K562 (cell line): ENCODE data around the gene RAB6A. TPM values are rescaled to one million over a fixed set of nuclear protein-coding genes. Genes with fewer than 3 reads are reported as not detected.

Source experiments
- ATAC-seq: fragments of 200-7000 bp; cut with Tn5 transposase; 3 replicates; pipeline ENCODE4 v1.9.1; 2020; ENCODE audit warnings: moderate library complexity
- BruUV-seq: library from RNA; stranded (reverse); fragments of 400-500 nt; replicated peaks from 2 replicates; lab custom pipeline; 2021; lab: Mats Ljungman, UMichigan
- CTCF ChIA-PET: fragments of 300-600 bp; formaldehyde crosslinking; extraction: SDS; loops from one replicate; lab custom pipeline; 2021; ENCODE audit warnings: low intra/inter-chr PET ratio; lab: Yijun Ruan, JAX
- POLR2A ChIA-PET: fragments of 300-600, 350-650 bp; sonication (Branson Sonifier 250); formaldehyde crosslinking; extraction: SDS; loops from one replicate; lab custom pipeline; 2021; ENCODE audit warnings: antibody characterized with exemption, inconsistent platforms; lab: Yijun Ruan, JAX
- DNase-seq, 4 experiments: peaks; one replicate each; pipeline versions ENCODE4 v3.0.0 to v3.0.0-alpha.2; 2011 to 2018; ENCODE audit warnings: low spot score in 3 of 4, mixed read lengths in 3 of 4; ENCODE audit errors: extremely low read depth in 1 of 4
- FAIRE-seq: peaks from 2 replicates; lab custom pipeline; 2011; peaks lifted over from hg19 to GRCh38; lab: Jason Lieb, UNC
- H2AFZ ChIP-seq: 2 replicates; pipeline ENCODE4 v1.6.0; 2011; ENCODE audit warnings: low read depth, low read length, control low read depth, inconsistent platforms
- H3K27ac ChIP-seq: fragments of 200-600 bp; 3 replicates; pipeline ENCODE4 v1.8.0; 2011; ENCODE audit warnings: low read depth, mild to moderate bottlenecking, control low read depth, inconsistent platforms, low read length, moderate library complexity, mixed read lengths; ENCODE audit errors: extremely low read depth
- H3K27me3 ChIP-seq, 2 experiments: fragments of 300-600 bp in 1 of 2; 2 replicates in 1 of 2; 3 replicates in 1 of 2; pipeline versions ENCODE4 v1.6.0 to v1.8.0; 2011; ENCODE audit warnings: inconsistent platforms in 2 of 2, low read length in 2 of 2, mild to moderate bottlenecking in 1 of 2, mixed read lengths in 1 of 2, moderate library complexity in 1 of 2; ENCODE audit not compliant: control insufficient read depth in 2 of 2, insufficient read depth in 2 of 2
- H3K36me3 ChIP-seq: fragments of 300-600 bp; 3 replicates; pipeline ENCODE4 v1.8.0; 2011; ENCODE audit warnings: mild to moderate bottlenecking, low read length, inconsistent platforms; ENCODE audit not compliant: control insufficient read depth, insufficient read depth
- H3K4me1 ChIP-seq, 2 experiments: fragments of 200-600 bp in 1 of 2; replicated peaks in 1 of 2; 2 replicates in 1 of 2; 3 replicates in 1 of 2; pipeline versions ENCODE4 v1.5.1 to v1.8.0; 2011; ENCODE audit warnings: inconsistent platforms in 2 of 2, low read length in 2 of 2, mild to moderate bottlenecking in 1 of 2, mixed read lengths in 1 of 2, moderate library complexity in 1 of 2; ENCODE audit not compliant: control insufficient read depth in 2 of 2, insufficient read depth in 2 of 2
- H3K4me2 ChIP-seq: 2 replicates; pipeline ENCODE4 v1.6.1; 2011; ENCODE audit warnings: low read length, control low read depth, inconsistent platforms, mixed read lengths; ENCODE audit not compliant: insufficient read depth
- H3K4me3 ChIP-seq: fragments of 200-600 bp; sonication (generic), shearing (Covaris generic); 2 replicates; pipeline ENCODE4 v1.5.1; 2016; ENCODE audit warnings: control low read depth, inconsistent platforms
- H3K79me2 ChIP-seq: fragments of 200-600 bp; 3 replicates; pipeline ENCODE4 v1.8.0; 2011; ENCODE audit warnings: low read length, inconsistent platforms; ENCODE audit not compliant: control insufficient read depth, insufficient read depth
- H3K9ac ChIP-seq, 2 experiments: 2 replicates each; pipeline versions ENCODE4 v1.6.0 to v1.6.1; 2011; ENCODE audit warnings: low read depth in 2 of 2, low read length in 2 of 2, control low read depth in 1 of 2, inconsistent platforms in 1 of 2, mild to moderate bottlenecking in 1 of 2, mixed read lengths in 1 of 2; ENCODE audit not compliant: insufficient read depth in 1 of 2
- H3K9me1 ChIP-seq: one replicate; pipeline ENCODE4 v1.6.0; 2011; ENCODE audit warnings: inconsistent platforms, mild to moderate bottlenecking, low read length, moderate library complexity; ENCODE audit not compliant: control insufficient read depth, insufficient read depth
- H3K9me3 ChIP-seq: replicated peaks from 2 replicates; pipeline ENCODE4 v1.5.1; 2011; ENCODE audit warnings: low read depth, low read length, inconsistent platforms; ENCODE audit not compliant: control insufficient read depth, insufficient read depth
- H4K20me1 ChIP-seq: replicated peaks from 2 replicates; pipeline ENCODE4 v1.6.1; 2011; ENCODE audit warnings: low read length, inconsistent platforms, mixed read lengths; ENCODE audit not compliant: control insufficient read depth, insufficient read depth
- KDM2B ChIP-seq: fragments of 250-450 bp; sonication (Bioruptor Pico); IDR thresholded peaks from 2 replicates; pipeline ENCODE4 v1.8.0; 2021; ENCODE audit warnings: mild to moderate bottlenecking, moderate library complexity
- RBM39 ChIP-seq: fragments of 200-400 bp; formaldehyde crosslinking; optimal IDR thresholded peaks from 2 replicates; pipeline ENCODE3; 2018; ENCODE audit warnings: low read depth, low read length
- SIX5 ChIP-seq, 2 experiments: IDR thresholded peaks; 2 replicates each; pipeline ENCODE4 v1.6.1; 2011; ENCODE audit warnings: low read length in 2 of 2, borderline replicate concordance in 1 of 2, low read depth in 1 of 2, mild to moderate bottlenecking in 1 of 2, moderate library complexity in 1 of 2; ENCODE audit not compliant: insufficient read depth in 1 of 2
- SRSF3 ChIP-seq: fragments of 200-400 bp; formaldehyde crosslinking; IDR thresholded peaks from 2 replicates; pipeline ENCODE4 v1.6.1; 2016; ENCODE audit warnings: mild to moderate bottlenecking, low read length, moderate library complexity; ENCODE audit not compliant: insufficient read depth
- WGBS: fragments of 100-300 bp; shearing (Covaris generic); methylation state at CpG from one replicate; pipeline ENCODE4 v1.1.6; 2016; ENCODE audit warnings: low coverage, mixed read lengths; ENCODE audit not compliant: insufficient coverage; ENCODE audit errors: missing lambda C conversion rate; 5-methylcytosine and 5-hydroxymethylcytosine counted together
- in situ Hi-C: fragments of 300-500 bp; cut with MboI; formaldehyde crosslinking; loops from 4 replicates; pipeline ENCODE4 v1.15.0; 2018; ENCODE audit warnings: inconsistent platforms, mixed read lengths
- intact Hi-C: fragments of 100-400 bp; cut with micrococcal nuclease; formaldehyde crosslinking; loops from 2 replicates; pipeline ENCODE4 v1.14.2; 2022
- polyA plus RNA-seq, 8 experiments: library from polyadenylated mRNA; depleted of rRNA in 4 of 8; stranded (reverse) in 5 of 8; unstranded in 3 of 8; fragments of >200 nt; fragmentation: Nextera tagmentation in 2 of 8; fragmentation: Illumina TruSeq in 1 of 8; extraction: Ambion mirVana in 2 of 8; extraction: Trizol in 1 of 8; gene quantifications; 2 replicates each; pipeline versions ENCODE4 v1.2.1 to v1.2.3, GENCODE V29; 2011 to 2014; ENCODE audit warnings: inconsistent platforms in 1 of 8, missing spikeins in 1 of 8
- total RNA-seq, 7 experiments: library from RNA; depleted of rRNA in 6 of 7; stranded (reverse); fragments of >200 nt in 6 of 7; fragmentation: Illumina TruSeq in 2 of 7; extraction: Trizol in 2 of 7; gene quantifications; 2 replicates each; pipeline versions ENCODE4 v1.2.1 to v1.2.3, GENCODE V29; 2011 to 2021; ENCODE audit warnings: low replicate concordance in 1 of 7
- TF ChIP-seq, protein P1 (sequence below), 2 experiments: fragments of 450-650 bp; conservative IDR thresholded peaks; 2 replicates each; pipeline ENCODE4 v1.6.1; 2017; ENCODE audit warnings: mild to moderate bottlenecking in 2 of 2, moderate library complexity in 2 of 2
- TF ChIP-seq, protein P2 (sequence below), 2 experiments: IDR thresholded peaks; 2 replicates each; pipeline ENCODE4 v1.6.1; 2011; ENCODE audit warnings: borderline replicate concordance in 1 of 2, control low read depth in 1 of 2, low read depth in 1 of 2, low read length in 1 of 2, mild to moderate bottlenecking in 1 of 2, mixed read lengths in 1 of 2, moderate library complexity in 1 of 2; ENCODE audit not compliant: insufficient read depth in 1 of 2, insufficient read length in 1 of 2, poor library complexity in 1 of 2, severe bottlenecking in 1 of 2; ENCODE audit errors: extremely low read depth in 1 of 2

RAB6A gene
- total and polyA plus RNA-seq, 9 of the 15 experiments (the other 6 are each of a cell fraction or from before 2014, with no cell fraction given): 14.0 to 95.3 (median 45.4) TPM

DNA sequence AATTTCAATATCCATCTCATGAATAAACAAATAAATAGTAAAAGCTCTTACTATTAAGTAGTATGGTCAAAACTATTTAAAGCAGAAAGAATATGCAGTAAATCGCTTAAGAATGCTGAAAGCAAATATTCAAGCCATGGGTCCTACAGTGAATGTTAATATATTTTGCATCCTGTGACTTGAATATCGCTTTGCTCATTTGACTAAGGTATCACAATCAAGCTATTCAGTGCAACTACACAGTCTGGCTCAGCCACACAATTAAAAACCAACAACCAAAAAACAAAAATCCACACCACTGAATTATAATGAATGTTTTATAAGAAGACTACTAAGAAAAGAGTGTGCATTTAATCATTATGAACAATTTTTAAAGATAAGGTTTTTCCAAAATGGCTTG lies 45.3 kb downstream of the RAB6A start:
- CTCF ChIA-PET: interaction anchor here (0.6 kb wide), 1 partner anchor 26 kb away, joined by 3 read pairs; no protein-coding TSS in a partner anchor
- POLR2A ChIA-PET: no interaction called here

DNA sequence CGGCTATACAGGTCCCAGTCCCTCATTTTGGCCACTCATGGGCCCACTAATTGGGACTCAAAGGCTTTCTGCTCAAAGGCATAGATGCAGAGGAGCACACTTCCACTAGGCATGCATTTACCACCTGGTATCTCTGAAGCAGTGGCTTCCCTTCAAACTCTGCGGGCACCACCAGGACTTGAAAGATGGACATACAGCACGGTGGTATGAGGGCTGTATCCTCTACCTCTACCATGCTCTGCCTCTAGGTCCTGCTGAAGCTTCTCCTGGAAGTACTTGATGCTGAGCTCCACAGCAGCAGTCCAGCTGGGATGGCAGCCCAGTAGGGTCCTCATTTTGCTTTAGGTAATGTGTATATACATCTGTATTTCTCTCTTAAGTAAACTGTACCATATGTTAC lies 49.9 kb downstream of the RAB6A start:
- DNase-seq (no peak), FAIRE-seq (no peak), ATAC-seq (no peak)
- 91% methylated on average over 3 of the region's 3 CpGs for WGBS
- BruUV-seq: no TSS peak
- H3K4me2 ChIP-seq: no peak overlapping the region
- H4K20me1 ChIP-seq: no peaks in the 10 kb centered on the region
- H3K4me3 ChIP-seq: no peak overlapping the region
- ChIA-PET CTCF (no interaction called here), POLR2A (no interaction called here)
- H2AFZ ChIP-seq: no peak overlapping the region
- H3K79me2 ChIP-seq: no peaks in the 10 kb centered on the region
- no peaks in the 10 kb centered on the region for H3K9me1 ChIP-seq
- no peak for TF ChIP-seq SRSF3
- TF ChIP-seq, protein P1, sequence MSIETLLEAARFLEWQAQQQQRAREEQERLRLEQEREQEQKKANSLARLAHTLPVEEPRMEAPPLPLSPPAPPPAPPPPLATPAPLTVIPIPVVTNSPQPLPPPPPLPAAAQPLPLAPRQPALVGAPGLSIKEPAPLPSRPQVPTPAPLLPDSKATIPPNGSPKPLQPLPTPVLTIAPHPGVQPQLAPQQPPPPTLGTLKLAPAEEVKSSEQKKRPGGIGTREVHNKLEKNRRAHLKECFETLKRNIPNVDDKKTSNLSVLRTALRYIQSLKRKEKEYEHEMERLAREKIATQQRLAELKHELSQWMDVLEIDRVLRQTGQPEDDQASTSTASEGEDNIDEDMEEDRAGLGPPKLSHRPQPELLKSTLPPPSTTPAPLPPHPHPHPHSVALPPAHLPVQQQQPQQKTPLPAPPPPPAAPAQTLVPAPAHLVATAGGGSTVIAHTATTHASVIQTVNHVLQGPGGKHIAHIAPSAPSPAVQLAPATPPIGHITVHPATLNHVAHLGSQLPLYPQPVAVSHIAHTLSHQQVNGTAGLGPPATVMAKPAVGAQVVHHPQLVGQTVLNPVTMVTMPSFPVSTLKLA (conservative IDR thresholded peaks at IDR 0.05): no peak
- TF ChIP-seq KDM2B: no peak
- no peak for TF ChIP-seq SIX5 (IDR thresholded peaks at IDR 0.05; ENCODE audit: borderline replicate concordance in 1 of 2, insufficient read depth in 1 of 2, low read depth in 1 of 2, low read length in 2 of 2)
- in situ Hi-C loops (no loop called here), intact Hi-C loops (no loop called here)
- peaks cover 27% of the 10 kb centered on the region for H3K36me3 ChIP-seq
- no peaks in the 10 kb centered on the region for H3K9me3 ChIP-seq
- H3K4me1 ChIP-seq: no peaks in the 10 kb centered on the region
- H3K9ac ChIP-seq: no peak overlapping the region; a peak in 1 of 4 replicates
- H3K27ac ChIP-seq: no peak overlapping the region
- H3K27me3 ChIP-seq: no peaks in the 10 kb centered on the region

More for the DNA sequence above, 45.3 kb downstream of the RAB6A start:
- FAIRE-seq: no peak
- no peaks in the 10 kb centered on the region for H4K20me1 ChIP-seq
- 0 out of 5 replicates have a peak, but pooled peaks cover 0 to 4% of the 10 kb centered on the region in 2 experiments for H3K4me1 ChIP-seq
- no peak for DNase-seq
- in situ Hi-C loops: no loop called here
- no peaks in the 10 kb centered on the region for H3K9me3 ChIP-seq
- BruUV-seq: no TSS peak
- no peak for ATAC-seq
- no peaks in the 10 kb centered on the region for H3K9me1 ChIP-seq
- TF ChIP-seq, protein P2, sequence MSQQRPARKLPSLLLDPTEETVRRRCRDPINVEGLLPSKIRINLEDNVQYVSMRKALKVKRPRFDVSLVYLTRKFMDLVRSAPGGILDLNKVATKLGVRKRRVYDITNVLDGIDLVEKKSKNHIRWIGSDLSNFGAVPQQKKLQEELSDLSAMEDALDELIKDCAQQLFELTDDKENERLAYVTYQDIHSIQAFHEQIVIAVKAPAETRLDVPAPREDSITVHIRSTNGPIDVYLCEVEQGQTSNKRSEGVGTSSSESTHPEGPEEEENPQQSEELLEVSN (IDR thresholded peaks at IDR 0.05; ENCODE audit: borderline replicate concordance in 1 of 2, extremely low read depth in 1 of 2, insufficient read depth in 1 of 2, insufficient read length in 1 of 2, low read depth in 1 of 2, low read length in 1 of 2, poor library complexity in 1 of 2, severe bottlenecking in 1 of 2): no peak
- TF ChIP-seq RBM39: no peak
- intact Hi-C loops: no loop called here
- WGBS: 83% methylated on average over 2 of the region's 2 CpGs
- no peak overlapping the region for H3K4me2 ChIP-seq
- no peak overlapping the region for H3K9ac ChIP-seq
- no peak overlapping the region for H3K27ac ChIP-seq
- no peak overlapping the region for H2AFZ ChIP-seq
- H3K27me3 ChIP-seq: no peaks in the 10 kb centered on the region
- peaks cover 40% of the 10 kb centered on the region for H3K36me3 ChIP-seq
- H3K79me2 ChIP-seq: no peaks in the 10 kb centered on the region
- no peak overlapping the region for H3K4me3 ChIP-seq
